ENCODE measurements around the gene CEP85. TPM values are rescaled to one million over a fixed set of nuclear protein-coding genes. Genes with fewer than 3 reads are reported as not detected.

Gene CEP85
- total RNA-seq, 1 experiment from 2014 or later, result 51.8 TPM

DNA sequence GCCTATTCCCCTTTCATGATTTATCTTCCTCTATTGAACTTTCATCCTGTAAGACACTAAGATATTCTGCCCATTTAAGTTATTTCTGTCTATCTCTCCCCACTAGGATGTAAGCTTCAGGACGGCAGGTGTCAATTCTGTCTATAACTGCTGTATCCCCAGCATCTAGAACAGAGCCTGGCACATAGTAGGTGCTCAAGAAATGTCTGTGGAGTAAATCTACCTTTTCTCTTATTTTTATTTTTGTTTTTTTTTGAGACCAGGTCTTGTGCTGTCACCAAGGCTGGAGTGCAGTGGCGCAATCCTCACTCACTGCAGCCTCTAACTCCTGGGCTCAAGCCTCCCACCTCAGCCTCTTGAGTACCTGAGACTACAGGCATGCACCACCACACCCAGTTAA is 89.4 kb downstream of the CEP85 start:
- no peaks in the 10 kb centered on the region for H3K27me3 ChIP-seq (ENCODE audit: control insufficient read depth, insufficient read depth, low read length)
- H3K36me3 ChIP-seq (ENCODE audit: control insufficient read depth, insufficient read depth, low read length), result no peaks in the 10 kb centered on the region
- no peak for ATAC-seq
- no peak overlapping the region for H3K27ac ChIP-seq (ENCODE audit: low read length)
- ChIA-PET CTCF (interaction anchor here (0.7 kb wide), 1 partner anchor 94 kb away, joined by 7 read pairs; no protein-coding TSS in a partner anchor), POLR2A (no interaction called here)
- no peaks in the 10 kb centered on the region for H3K9me3 ChIP-seq (ENCODE audit: control insufficient read depth, insufficient read depth, low read depth, low read length)
- no TSS peak for BruUV-seq (replicated peaks)
- intact Hi-C loops (cut with micrococcal nuclease; ENCODE audit: unreplicated experiment) (no loop called here), in situ Hi-C loops (cut with HindIII; ENCODE audit: low pct_unique_long_range_greater_than_20kb, low sequenced_read_pairs) (no loop called here)
- no peak for DNase-seq (ENCODE audit: low read depth, low spot score)
- no peaks in the 10 kb centered on the region for H3K4me1 ChIP-seq (ENCODE audit: control insufficient read depth, insufficient read depth, low read length)
- no peak overlapping the region for H3K4me3 ChIP-seq (ENCODE audit: low read depth in 2 of 2, low read length in 2 of 2)
- TF ChIP-seq POLR2AphosphoS5 (IDR thresholded peaks at IDR 0.05; ENCODE audit: low read depth, low read length), result no peak

DNA sequence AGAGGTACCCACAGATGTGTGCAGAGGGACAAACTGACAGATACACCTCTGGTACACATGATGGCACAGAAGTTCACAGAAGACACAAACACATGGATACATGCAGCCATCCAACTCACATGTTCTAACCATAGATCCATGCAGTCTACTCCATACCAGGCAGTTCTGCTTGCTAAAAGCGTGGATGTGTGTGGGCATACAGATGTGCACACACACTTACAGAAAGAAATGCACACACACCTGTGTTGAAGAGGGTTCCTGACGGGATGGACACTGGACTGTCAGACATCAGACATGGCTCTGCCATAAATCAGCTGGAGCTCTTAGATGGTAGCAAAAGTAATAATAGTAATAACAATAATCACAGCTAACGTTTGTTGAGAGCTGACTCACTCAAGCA is 90.5 kb downstream of the CEP85 start:
- no peaks in the 10 kb centered on the region for H3K9me3 ChIP-seq (ENCODE audit: control insufficient read depth, insufficient read depth, low read depth, low read length)
- no peaks in the 10 kb centered on the region for H3K4me1 ChIP-seq (ENCODE audit: control insufficient read depth, insufficient read depth, low read length)
- ChIA-PET CTCF (no interaction called here), POLR2A (no interaction called here)
- no peak overlapping the region for H3K4me3 ChIP-seq (ENCODE audit: low read depth in 2 of 2, low read length in 2 of 2)
- in situ Hi-C loops (cut with HindIII; ENCODE audit: low pct_unique_long_range_greater_than_20kb, low sequenced_read_pairs) (no loop called here), intact Hi-C loops (cut with micrococcal nuclease; ENCODE audit: unreplicated experiment) (no loop called here)
- no TSS peak for BruUV-seq (replicated peaks)
- TF ChIP-seq CTCF (IDR thresholded peaks at IDR 0.05), result no peak
- TF ChIP-seq SIN3A (IDR thresholded peaks at IDR 0.05; ENCODE audit: borderline replicate concordance, insufficient read depth, low read depth, low read length), result no peak
- TF ChIP-seq POLR2AphosphoS5 (IDR thresholded peaks at IDR 0.05; ENCODE audit: low read depth, low read length), result no peak
- no peak for TF ChIP-seq TCF7L2 (IDR thresholded peaks at IDR 0.05; ENCODE audit: low read depth, low read length)
- no peak for TF ChIP-seq REST (IDR thresholded peaks at IDR 0.05; ENCODE audit: insufficient read depth in 1 of 2, low read depth in 2 of 2, low read length in 1 of 2)
- DNase-seq (ENCODE audit: low read depth, low spot score) (no peak), ATAC-seq (no peak)
- H3K36me3 ChIP-seq (ENCODE audit: control insufficient read depth, insufficient read depth, low read length), result no peaks in the 10 kb centered on the region
- H3K27me3 ChIP-seq (ENCODE audit: control insufficient read depth, insufficient read depth, low read length), result no peaks in the 10 kb centered on the region
- no peak overlapping the region for H3K27ac ChIP-seq (ENCODE audit: low read length)

DNA sequence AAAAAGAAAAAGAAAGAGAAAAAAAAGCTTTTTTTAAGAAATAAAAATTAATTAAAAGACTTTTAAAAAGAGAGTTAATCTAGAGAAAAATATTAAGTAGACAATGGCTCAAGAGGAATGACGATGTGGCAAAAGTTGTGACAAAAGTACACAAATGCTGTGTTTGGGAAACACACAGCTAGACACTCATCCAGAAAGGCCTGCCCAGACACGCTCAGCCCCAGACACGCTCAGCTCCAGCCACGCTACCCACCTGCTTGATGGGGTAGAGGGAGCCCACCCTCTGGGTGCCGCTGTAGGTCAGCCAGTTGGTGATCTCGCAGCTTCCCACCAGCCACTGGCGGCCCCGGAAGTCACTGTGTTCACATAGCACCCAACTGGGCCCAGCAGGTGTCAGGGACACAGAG is 94.0 kb downstream of the CEP85 start:
- Histone ChIP-seq H3K27ac (ENCODE audit: low read length) (no peak overlapping the region), H3K36me3 (ENCODE audit: control insufficient read depth, insufficient read depth, low read length) (no peaks in the 10 kb centered on the region), H3K27me3 (ENCODE audit: control insufficient read depth, insufficient read depth, low read length) (no peaks in the 10 kb centered on the region), H3K9me3 (ENCODE audit: control insufficient read depth, insufficient read depth, low read depth, low read length) (no peaks in the 10 kb centered on the region), H3K4me1 (ENCODE audit: control insufficient read depth, insufficient read depth, low read length) (no peaks in the 10 kb centered on the region), H3K4me3 (ENCODE audit: low read depth in 2 of 2, low read length in 2 of 2) (no peak overlapping the region)
- ATAC-seq, result 0 out of 2 replicates have a peak, but pooled peaks have one; percentile 48
- intact Hi-C loops (cut with micrococcal nuclease; ENCODE audit: unreplicated experiment), result no loop called here
- no peak for DNase-seq (ENCODE audit: low read depth, low spot score)
- POLR2A ChIA-PET, result no interaction called here
- BruUV-seq (replicated peaks), result no TSS peak
- in situ Hi-C loops (cut with HindIII; ENCODE audit: low pct_unique_long_range_greater_than_20kb, low sequenced_read_pairs), result no loop called here
- CTCF ChIA-PET, result no interaction called here
- TF ChIP-seq REST (IDR thresholded peaks at IDR 0.05; ENCODE audit: insufficient read depth in 1 of 2, low read depth in 2 of 2, low read length in 1 of 2) (no peak), SIN3A (IDR thresholded peaks at IDR 0.05; ENCODE audit: borderline replicate concordance, insufficient read depth, low read depth, low read length) (no peak), CTCF (IDR thresholded peaks at IDR 0.05) (no peak), TCF7L2 (IDR thresholded peaks at IDR 0.05; ENCODE audit: low read depth, low read length) (no peak), POLR2AphosphoS5 (IDR thresholded peaks at IDR 0.05; ENCODE audit: low read depth, low read length) (no peak)

Measured in Panc1 (cell line).